ENCODE results near the gene MEPCE.

- TF ChIP-seq, protein P1, sequence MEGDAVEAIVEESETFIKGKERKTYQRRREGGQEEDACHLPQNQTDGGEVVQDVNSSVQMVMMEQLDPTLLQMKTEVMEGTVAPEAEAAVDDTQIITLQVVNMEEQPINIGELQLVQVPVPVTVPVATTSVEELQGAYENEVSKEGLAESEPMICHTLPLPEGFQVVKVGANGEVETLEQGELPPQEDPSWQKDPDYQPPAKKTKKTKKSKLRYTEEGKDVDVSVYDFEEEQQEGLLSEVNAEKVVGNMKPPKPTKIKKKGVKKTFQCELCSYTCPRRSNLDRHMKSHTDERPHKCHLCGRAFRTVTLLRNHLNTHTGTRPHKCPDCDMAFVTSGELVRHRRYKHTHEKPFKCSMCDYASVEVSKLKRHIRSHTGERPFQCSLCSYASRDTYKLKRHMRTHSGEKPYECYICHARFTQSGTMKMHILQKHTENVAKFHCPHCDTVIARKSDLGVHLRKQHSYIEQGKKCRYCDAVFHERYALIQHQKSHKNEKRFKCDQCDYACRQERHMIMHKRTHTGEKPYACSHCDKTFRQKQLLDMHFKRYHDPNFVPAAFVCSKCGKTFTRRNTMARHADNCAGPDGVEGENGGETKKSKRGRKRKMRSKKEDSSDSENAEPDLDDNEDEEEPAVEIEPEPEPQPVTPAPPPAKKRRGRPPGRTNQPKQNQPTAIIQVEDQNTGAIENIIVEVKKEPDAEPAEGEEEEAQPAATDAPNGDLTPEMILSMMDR (IDR thresholded peaks at IDR 0.05), result no peak
- no peak for TF ChIP-seq POLR2A (IDR thresholded peaks at IDR 0.05)
These were observed 8.5 kb downstream of the MEPCE start for GRCh38 chr7:100438172-100438571.
